GM18499 (cell line): ENCODE data around the gene STON2.

Experiments
- ATAC-seq: cut with Tn5 transposase; IDR thresholded peaks from one replicate; pipeline ENCODE4 v1.9.1; 2021; ENCODE audit warnings: moderate number of reproducible peaks; ENCODE audit not compliant: insufficient read depth, unreplicated experiment

STON2 gene

GRCh38 chr14:81418057-81418790, 18.1 kb upstream of the STON2 start:
- no peak for ATAC-seq

- ATAC-seq: no peak
Measured at GRCh38 chr14:81416981-81417380, 16.9 kb upstream of the STON2 start.

- no peak for ATAC-seq
Measured at GRCh38 chr14:81416194-81416952, 16.2 kb upstream of the STON2 start.

GRCh38 chr14:81415781-81416180, 15.7 kb upstream of the STON2 start:
- ATAC-seq: no peak

- ATAC-seq: no peak
Measured at GRCh38 chr14:81414123-81414522, 14.0 kb upstream of the STON2 start.

- no peak for ATAC-seq
Measured at GRCh38 chr14:81412779-81413178, 12.7 kb upstream of the STON2 start.

- ATAC-seq: no peak
Measured at GRCh38 chr14:81408595-81408994, 8.5 kb upstream of the STON2 start.

- no peak for ATAC-seq
Measured at GRCh38 chr14:81406863-81407262, 6.7 kb upstream of the STON2 start.

- ATAC-seq: no peak
Measured at GRCh38 chr14:81402123-81402495, 2.0 kb upstream of the STON2 start.

- peak; percentile 78 for ATAC-seq
Measured at GRCh38 chr14:81401420-81402122, 1.4 kb upstream of the STON2 start.

- no peak for ATAC-seq
Measured at GRCh38 chr14:81400852-81401251, 728 bp upstream of the STON2 start.

GRCh38 chr14:81398196-81398891, 1.8 kb downstream of the STON2 start:
- ATAC-seq: no peak

- no peak for ATAC-seq
Measured at GRCh38 chr14:81396113-81396512, 4.0 kb downstream of the STON2 start.

GRCh38 chr14:81394739-81395138, 5.4 kb downstream of the STON2 start:
- no peak for ATAC-seq

- no peak for ATAC-seq
Measured at GRCh38 chr14:81392976-81393643, 7.0 kb downstream of the STON2 start.

- ATAC-seq: no peak
Measured at GRCh38 chr14:81392052-81392451, 8.1 kb downstream of the STON2 start.

GRCh38 chr14:81390696-81391095, 9.4 kb downstream of the STON2 start:
- no peak for ATAC-seq

GRCh38 chr14:81388336-81388735, 11.8 kb downstream of the STON2 start:
- no peak for ATAC-seq

GRCh38 chr14:81386290-81386745, 13.8 kb downstream of the STON2 start:
- ATAC-seq: no peak

- ATAC-seq: no peak
Measured at GRCh38 chr14:81385886-81386285, 14.2 kb downstream of the STON2 start.
